KG1 (cell line): ENCODE results near the gene ENO4.

ENCODE experiments used
- DNase-seq: peaks from one replicate; lab custom pipeline; 2025; lab: John Stamatoyannopoulos, UW

The ENO4 gene, protein sequence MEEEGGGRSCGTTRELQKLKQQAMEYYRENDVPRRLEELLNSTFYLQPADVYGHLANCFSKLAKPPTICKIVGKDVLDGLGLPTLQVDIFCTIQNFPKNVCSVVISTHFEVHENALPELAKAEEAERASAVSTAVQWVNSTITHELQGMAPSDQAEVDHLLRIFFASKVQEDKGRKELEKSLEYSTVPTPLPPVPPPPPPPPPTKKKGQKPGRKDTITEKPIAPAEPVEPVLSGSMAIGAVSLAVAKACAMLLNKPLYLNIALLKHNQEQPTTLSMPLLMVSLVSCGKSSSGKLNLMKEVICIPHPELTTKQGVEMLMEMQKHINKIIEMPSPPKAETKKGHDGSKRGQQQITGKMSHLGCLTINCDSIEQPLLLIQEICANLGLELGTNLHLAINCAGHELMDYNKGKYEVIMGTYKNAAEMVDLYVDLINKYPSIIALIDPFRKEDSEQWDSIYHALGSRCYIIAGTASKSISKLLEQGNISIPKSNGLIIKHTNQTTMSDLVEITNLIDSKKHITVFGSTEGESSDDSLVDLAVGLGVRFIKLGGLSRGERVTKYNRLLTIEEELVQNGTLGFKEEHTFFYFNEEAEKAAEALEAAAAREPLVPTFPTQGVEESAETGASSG

DNA sequence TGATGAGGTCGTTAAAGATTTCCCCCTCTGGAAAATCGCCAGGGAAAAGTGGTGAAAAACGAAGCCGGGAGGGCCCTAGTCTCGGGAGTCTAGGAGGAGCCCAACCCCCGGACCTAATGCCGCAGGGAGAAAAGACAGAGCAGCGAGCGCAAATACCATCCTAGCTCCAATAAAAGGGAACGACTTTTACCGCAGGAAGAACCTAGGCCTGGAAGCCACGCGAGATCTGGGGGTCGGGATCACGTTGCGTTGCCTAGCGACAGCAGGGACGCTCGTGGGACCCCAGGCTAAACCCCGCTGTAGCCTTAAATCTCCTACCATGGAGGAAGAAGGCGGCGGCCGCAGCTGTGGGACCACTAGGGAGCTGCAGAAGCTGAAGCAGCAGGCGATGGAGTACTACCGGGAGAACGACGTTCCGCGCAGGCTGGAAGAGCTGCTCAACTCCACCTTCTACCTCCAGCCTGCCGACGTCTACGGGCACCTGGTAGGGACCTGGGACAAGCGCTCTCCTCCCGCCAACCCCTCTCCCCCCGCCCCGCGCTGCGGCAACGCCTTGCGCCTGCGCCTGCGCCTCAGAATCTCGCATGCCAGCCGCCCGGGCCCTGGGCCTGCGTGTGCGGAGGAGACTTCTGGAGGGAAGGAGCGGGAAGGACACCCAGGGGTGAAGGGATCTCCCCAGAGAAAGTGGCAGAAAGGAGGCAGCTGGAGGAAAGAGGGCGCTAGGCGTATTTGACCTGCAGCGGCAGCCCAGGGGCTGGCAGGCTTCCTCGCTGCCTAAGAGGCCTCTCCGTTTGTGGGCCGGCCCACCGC is at the start of gene ENO4:
ENO4 (plus strand) TSS at position 252 of the 810 bp plus-strand sequence; CDS start at position 320, 68 bp downstream.
- DNase-seq, result no peak

DNA sequence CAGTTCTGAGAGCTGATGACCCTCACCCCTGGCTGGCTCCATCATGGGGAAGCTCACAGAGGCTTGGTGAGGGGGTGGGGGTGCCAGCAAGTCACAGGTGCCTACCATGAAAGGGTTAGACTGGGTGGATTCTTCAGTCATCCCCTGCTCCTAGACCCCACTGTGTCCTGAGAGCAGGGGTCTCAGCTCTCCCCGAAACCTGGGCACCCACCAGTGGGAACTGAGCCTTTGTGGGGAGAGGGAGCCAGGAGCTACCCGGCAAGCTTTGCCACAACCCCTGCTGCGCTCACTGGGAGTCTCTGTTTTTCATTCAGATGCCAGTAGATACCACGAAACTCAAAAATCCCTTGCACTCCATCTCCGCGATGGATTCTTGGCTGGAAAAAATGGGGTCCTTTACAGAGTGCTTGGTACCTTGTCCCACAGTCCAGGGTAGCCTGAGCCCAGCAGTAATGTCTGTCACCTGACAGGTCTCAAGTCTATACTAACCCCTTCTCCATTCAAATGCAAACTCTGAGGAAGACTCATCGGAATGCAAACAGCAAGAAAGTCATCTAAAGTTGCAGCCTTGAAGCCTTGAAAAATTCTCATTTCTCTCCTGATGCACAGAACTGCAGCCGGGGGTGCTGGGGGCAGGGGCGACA is 48.9 kb upstream of the ENO4 start:
- no peak for DNase-seq

DNA sequence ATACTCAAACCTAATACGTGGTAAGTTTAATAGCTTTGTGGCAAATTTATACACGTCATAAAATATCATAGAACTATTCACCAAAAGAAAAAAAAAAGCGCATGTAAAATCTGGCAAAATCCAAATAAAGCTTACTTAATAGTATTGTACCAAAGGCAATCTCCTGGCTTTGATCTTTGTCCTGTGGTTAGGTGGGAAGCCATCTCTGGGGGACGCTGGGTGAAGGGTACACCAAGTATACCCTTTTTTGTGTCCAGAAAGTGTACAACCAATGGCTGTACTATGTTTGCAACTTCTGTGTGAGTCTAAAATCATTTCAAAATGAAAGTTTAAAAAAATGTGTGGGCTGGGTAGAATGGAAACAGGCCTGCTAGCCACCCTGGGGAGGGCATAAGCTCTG is 47.6 kb upstream of the ENO4 start:
- DNase-seq, result no peak

DNA sequence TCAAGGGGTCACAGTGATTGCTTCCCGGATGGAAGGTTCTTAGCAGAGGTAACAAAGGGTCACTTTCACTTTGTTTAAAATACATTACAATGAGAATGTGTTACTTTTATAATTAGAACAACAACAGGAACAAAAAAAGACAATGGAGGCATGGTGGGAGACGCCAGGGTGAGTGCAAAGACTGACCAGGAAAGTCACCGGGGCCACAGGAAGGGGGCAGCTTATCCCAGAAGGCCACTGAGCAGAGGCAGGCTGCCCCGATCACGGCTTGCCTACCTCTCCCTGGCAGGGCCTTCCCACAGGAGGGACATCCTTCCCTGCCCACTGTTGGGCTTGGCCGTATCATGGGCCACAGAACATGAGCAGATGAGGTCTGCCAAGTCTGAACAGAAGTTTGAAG is 46.8 kb upstream of the ENO4 start:
- no peak for DNase-seq

DNA sequence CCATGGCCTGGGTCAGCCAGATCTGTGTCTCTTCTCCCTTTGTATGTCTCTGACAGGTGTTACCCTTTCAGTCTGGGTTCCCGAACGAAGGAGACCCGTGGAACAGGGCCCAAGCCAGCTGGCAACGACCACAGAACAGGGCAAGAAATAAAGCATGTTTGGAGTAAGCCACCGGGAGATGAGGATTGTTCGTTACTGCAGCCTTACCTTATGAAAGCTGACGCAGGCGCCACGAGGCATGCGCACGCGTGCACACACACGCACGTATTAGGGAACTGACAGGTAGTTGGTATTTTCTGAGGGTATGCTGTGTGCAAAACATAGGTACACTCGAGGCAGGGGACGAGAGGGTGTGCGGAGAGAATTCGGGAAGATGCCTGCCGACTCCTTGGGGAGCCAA is 46.4 kb upstream of the ENO4 start:
- no peak for DNase-seq

DNA sequence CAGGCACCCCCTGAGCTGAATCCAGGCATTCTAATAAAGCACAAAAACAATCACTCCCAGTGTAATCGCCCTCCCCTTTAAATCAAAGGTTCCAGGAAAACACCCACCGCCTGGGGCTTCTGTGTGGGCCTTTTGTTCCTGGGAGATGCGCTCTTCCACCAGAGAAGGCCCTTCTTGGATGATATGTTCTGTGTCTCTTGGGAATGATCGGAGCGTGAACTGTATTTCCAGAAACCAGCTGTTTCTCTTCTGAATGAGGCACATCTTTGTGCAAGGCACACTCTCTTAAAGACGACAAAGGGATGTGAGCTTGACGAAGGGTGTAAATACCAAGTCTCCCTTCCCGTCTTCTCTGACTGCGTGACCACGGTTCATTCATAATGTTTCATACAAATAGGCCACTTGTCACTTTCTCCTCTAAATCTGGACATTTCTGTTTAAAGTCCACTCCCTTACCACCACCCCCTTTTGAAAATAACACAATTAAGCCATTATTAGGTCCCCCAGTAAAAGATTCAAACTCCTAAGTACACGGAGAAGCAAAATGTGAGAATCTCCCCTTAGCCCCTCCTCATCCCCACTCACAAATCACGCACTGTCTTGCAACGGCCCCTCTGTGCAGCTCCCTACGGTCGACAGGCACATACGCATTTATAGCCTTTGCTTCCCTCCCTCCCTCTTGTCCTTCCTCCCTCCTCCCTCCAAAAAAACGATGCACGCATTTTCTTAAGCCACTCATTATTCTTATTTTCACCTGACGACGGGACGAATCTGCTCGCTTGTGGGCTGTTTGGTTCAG is 45.6 kb upstream of the ENO4 start:
- no peak for DNase-seq

DNA sequence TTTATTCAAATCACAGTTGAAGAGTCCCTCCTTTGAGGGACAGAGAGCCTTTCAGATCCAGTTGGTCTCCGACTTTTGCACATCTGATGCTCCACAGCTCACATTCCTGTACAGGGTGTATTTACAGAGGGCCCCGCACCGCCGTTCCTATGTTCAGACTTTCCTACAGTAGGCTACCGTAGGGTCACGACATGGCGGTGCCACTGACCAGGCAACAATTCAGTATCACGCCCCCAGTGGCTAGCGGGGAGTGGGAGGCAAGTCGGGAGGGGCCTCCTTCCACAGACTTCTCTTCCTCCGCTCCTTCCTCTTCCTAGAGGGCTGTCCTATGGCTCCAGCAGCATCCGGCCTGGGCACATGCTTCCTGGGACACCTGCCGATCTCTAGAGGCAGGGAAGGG is 40.6 kb upstream of the ENO4 start:
- DNase-seq, result no peak

DNA sequence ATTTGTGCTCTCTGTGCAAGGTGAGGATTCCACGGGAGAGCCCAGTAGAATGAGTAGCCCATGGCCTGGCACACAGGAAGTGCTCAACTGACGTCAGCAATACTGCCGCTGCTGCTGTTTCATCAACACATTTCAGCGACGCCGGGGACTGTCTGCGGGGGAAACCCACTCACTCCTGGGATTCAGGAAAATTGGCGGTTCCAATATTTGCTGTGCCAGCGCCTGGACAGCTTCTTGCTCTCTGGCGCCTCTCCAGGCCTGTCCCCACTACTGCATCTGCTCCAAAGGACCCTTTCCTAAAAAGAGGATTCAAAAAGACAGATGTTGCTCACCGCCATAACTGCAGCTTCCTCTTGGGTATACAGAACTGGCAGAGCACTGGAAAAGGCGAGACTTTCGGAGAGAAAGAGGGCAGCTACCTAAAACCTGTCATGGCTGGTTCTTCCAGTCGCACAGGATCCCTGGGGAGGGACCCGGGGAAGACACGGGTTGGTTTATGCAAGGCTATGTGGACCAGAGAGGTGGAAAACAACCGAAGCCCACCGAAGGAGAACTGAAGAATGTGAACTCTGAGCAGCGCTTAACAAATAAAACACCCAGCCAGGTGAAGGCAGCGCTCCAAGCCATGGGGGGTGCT is 39.7 kb upstream of the ENO4 start:
- DNase-seq, result no peak

DNA sequence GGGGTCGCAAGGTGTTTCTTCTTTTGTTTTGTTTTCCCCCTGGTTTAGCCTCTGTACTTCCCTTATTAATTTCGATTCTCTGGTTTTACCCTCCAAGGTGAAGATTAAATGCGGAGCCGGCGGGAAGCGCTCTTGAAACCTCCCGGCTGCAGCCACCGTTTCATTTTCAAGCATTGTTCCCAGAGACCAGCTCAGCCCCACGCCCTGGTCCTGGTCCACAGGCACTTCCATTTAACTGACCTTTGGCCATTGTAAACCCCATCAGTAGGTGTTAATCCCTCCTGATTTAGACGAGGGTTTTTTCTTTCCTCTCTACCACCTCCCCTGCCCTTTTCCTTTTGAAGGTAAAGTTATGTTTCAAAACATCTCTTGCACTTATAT is 39.2 kb upstream of the ENO4 start:
- DNase-seq, result no peak

DNA sequence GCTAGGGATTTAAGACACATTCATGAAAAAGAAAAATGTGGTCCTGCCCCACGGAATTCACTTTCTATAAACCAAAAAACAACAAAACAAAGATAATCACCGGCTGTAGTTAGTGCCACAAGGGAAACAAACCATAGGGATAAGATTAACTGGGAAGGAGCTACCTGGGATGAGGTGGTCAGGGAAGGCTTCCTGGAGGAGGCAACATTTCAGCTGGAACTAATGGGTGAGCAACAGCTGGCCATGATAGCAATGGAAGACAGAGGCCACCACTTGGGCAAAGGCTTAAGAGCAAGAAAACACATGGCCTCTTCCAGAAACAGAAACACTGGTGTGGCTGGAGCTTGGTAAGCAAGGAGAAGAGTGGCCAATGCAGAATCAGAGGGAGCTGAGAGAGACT is 38.4 kb upstream of the ENO4 start:
- DNase-seq, result no peak

DNA sequence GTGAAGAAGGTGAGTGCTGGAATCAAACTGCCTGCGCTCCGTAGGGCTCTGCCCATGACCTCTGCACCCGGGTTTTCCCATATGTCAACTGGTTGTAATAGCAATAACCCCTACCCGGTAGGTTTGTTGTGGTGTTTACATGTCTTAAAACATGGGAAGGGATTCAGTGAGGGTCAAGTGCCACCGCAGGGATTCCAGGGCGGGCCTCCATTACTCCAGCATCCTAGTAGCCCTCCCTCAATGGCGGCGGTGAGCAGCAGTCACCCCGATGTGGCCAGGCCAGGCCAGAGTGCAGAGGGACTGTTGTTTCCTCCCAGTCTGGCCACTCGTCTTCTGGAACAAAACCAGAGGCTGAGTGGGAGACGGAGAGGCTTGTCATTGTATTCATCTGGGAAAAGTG is 37.6 kb upstream of the ENO4 start:
- no peak for DNase-seq

DNA sequence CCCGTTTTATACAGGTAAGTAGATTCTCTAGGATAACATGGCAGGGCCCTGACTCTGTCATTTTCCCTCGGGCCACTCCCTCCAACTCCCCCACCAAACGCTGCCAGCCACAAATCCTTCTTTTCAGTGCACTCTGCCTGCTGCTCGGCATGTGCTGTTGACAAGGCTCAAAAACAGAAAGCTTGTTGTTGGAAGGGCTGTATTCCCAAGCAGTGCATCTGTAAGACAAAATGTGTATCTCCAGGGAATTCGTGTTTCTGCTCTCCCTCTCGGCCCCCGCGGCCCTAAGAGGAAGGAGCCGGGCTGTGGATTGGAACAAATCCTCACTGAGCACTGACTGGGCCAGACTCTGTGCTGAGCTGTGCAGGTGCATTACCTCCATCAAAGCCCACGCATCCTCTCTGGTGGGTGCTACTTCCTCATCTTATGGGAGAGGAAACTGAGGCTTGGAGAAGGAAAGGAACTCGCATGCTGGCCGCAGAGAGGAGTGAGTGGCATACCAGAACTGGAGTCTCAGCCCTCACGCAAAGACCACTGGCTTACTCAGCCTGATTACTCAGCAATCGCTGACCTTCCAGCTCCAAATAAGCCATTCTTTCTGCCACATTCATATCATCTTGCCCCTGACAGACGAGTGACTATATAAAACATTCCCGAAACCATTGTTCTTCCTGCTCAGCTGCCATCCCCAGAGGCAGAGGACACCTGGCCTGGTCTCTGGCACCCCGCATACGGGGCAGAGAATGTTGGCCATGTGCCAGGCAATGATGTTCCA is 33.5 kb upstream of the ENO4 start:
- no peak for DNase-seq

DNA sequence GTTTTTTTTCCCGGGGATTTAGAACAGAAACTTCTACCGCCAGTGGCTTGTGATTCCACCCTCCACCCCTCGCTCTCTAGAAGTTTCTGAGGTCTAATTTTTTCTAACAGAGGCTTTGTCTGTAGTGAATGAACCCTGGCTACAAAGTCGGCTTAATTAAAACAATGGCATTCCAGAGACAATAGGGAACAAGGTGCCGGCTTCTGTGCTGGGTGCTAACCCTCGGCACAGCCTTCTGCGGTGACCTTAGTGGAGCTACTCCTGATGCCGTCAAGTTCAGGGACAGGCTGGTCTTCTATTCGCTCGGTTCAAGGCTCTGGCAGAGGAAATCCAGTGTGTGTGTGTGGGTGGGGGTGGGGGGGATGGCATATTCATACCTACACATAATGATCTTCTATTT is 32.1 kb upstream of the ENO4 start:
- DNase-seq, result no peak

DNA sequence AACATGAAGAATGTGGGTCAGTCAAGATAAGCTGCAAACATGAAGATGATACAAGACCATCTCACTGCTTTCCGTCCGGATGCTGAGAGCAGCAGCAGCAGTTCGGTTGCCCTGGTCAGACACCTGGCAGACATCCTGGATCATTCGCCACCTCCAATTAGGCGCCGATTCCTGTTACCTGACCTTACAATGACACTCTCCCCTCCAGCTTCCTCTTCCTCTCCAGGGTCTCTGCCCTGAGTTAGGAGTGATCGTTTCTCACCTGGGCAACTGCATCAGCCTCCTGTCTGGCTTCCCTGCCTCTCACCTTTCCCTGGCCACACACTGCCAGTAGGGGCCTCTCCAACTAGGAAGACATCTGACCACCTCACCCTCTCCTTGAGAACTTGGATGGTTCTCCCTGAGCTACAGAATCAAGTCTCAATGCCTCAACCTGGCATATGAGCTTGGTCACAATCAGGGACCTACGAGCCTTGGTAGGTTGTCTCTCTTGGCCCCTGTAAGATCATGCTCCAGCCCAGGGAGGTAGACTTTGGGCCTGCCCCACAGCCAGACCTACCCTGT is 31.4 kb upstream of the ENO4 start:
- DNase-seq, result no peak

DNA sequence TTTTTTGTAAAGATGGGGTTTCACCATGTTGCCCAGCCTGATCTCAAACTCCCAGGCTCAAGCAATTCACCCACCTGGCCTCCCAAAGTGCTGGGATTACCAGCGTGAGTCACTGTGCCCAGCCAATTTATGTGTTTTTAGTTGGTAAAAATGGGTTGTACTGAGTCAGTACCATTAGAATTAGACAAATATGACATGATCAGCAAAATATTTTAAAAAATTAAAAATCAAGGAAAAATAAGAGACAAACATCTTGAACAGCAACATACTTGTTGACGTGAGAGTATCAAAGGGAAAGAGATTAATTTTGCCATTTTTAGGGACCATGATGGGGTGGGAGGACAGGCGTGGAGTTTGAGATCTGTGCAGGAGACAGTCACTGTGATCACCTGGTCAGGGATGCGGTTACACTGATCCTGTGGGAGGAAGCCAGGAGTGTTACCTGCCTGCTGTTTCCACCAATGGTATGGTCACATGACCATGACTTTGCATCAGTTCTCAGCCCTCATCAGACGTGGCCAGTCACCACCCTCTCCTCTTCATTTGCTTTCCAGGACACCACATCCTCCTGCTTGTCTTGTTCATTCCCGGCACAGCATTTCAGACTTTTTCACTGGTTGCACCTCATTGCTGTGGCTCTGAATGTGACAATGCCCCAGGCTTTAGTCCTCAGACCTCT is 29.2 kb upstream of the ENO4 start:
- no peak for DNase-seq

DNA sequence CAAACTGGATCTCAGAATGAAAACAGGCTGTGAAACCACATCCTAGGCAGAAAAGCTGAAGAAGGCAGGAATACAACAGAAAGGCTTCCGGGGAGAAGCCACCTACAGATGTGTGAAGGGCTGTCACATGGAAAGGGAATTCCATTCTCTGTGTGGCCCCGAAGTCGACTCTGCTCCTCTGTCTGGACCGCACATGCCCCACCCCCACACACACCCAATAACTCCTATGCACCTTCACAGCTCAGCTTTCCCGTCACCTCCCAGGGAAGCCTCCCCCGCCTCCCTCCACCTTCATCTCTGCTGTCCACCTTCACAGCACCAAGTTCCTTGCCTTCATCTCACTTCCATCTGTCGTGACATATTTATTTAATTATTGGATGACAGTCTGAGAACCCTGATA is 23.4 kb upstream of the ENO4 start:
- DNase-seq, result no peak

DNA sequence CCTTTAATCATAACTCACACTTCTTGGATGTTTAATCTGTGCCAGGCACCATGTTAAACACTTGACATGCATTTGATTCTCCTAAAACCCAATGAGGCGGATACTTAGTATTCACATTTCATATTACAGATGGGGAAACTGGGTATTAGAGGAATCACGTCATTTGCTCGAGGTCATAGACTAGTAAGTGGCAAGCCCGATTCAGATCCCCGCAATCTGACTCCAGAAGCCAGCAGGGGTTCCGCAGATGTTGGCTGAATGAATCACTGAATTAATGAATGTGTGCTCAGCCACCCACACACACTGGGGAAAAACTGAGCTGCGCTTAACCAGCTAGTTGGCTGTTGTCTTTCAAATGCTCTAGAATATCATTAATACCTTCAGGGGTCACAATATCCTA is 22.5 kb upstream of the ENO4 start:
- DNase-seq, result no peak

DNA sequence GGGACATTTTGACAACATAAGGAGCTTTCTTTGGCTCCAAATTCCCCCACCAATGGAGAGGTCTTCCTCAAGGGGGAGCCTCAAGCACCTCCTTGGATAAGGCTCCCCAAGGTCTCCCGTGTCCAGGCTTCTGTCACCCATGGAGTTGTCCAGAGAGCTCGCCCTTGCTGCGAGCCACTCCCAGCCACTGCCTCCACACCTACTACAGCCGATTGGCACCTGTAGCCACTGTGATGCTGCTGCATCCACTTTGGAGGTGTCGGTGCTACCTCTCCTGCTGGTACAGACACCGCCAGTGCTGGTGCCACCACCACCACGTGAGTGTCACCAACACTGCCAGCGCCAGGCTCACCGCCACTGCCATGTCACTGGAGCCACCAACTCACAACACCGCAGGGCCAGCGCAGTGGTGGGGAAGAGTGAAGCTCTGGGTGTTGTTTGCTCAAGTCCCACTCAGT is 22.1 kb upstream of the ENO4 start:
- no peak for DNase-seq

DNA sequence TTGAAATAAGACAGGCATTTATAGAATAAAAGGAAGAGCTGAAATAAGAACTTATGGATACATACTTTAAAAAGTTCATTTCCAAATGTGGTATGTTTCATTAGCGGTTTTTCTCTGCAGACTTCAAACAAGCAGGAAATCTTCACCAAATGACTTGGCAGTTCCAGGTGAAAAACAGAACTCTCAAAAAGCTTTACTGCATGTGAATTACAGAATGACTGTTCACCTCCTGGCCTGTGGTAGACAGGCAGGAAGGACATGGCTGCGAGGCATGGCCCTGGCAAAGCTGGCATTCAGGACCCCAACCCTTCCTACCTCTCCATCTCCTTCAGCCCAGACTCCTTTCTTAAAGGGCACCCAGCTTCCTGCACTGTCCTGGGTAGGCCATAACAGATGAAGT is 21.2 kb upstream of the ENO4 start:
- DNase-seq, result no peak
